Neural crest cell (in vitro differentiated cells): ENCODE data around the gene BRD8. TPM values are rescaled to one million over a fixed set of nuclear protein-coding genes. Genes with fewer than 3 reads are reported as not detected.
"Not testable (repeated sequence)": the region's sequence is repeated elsewhere in the genome, so short reads cannot be mapped to it uniquely, and the experiment has no call there.

Experiments
- DNase-seq: peaks from one replicate; pipeline ENCODE4 v3.0.0; 2021; ENCODE audit warnings: low read depth, mixed read lengths, low spot score
- H3K27ac Mint-ChIP-seq: one replicate; pipeline ENCODE4 v1.8.0; 2021; ENCODE audit warnings: mild to moderate bottlenecking, mixed read lengths; ENCODE audit not compliant: unreplicated experiment
- H3K27me3 Mint-ChIP-seq: 2 replicates; pipeline ENCODE4 v1.8.0; 2021; ENCODE audit warnings: low read depth, mild to moderate bottlenecking, mixed read lengths
- H3K36me3 Mint-ChIP-seq: 2 replicates; pipeline ENCODE4 v1.8.0; 2021; ENCODE audit warnings: low read depth, mild to moderate bottlenecking, mixed read lengths
- H3K4me1 Mint-ChIP-seq: 2 replicates; pipeline ENCODE4 v1.8.0; 2021; ENCODE audit warnings: mixed read lengths
- H3K4me3 Mint-ChIP-seq: one replicate; pipeline ENCODE4 v1.8.0; 2021; ENCODE audit warnings: mild to moderate bottlenecking, mixed read lengths
- H3K9me3 Mint-ChIP-seq: 2 replicates; pipeline ENCODE4 v1.8.0; 2021; ENCODE audit warnings: mixed read lengths
- CTCF ChIP-seq: fragments of 200-600 bp; sonication (generic); conservative IDR thresholded peaks from 2 replicates; pipeline ENCODE4 v1.5.0; 2021; ENCODE audit warnings: antibody characterized with exemption, mild to moderate bottlenecking
- total RNA-seq: library from RNA; stranded (reverse); gene quantifications from 2 replicates; pipeline ENCODE4 v1.2.1, GENCODE V29; 2021

Gene BRD8
- total RNA-seq, 1 donor from 2014 or later, result 101 TPM

GRCh38 chr5:138160706-138161105, 17.7 kb downstream of the BRD8 start:
- DNase-seq, result no peak
- TF ChIP-seq CTCF, result no peak
- Mint-ChIP-seq H3K4me3 (no peak overlapping the region), H3K4me1 (no peaks in the 10 kb centered on the region), H3K36me3 (peaks cover 32% of the 10 kb centered on the region), H3K27me3 (no peaks in the 10 kb centered on the region), H3K9me3 (no peaks in the 10 kb centered on the region), H3K27ac (no peak overlapping the region)

DNA sequence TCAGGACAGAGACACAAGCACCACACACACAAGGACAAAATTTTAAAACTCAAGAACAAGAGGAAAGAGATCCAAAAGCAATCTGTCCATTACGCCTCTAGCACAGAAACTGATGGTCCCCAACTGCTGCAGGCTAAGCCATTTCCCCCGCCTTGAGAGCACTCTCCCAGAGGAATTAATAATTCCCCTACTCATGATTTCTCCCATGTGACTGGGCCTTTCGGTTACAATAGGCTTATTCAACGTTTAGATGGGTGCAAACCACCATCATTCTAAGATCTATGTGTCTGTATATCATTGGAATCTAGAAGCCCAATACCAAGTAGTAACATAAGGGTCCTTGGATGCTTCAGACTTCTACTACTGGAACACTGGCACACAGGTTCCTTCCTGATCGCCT, 18.8 kb downstream of the BRD8 start:
- TF ChIP-seq CTCF, result no peak
- H3K27ac Mint-ChIP-seq, result no peak overlapping the region
- H3K36me3 Mint-ChIP-seq, result peaks cover 32% of the 10 kb centered on the region
- H3K4me1 Mint-ChIP-seq, result no peaks in the 10 kb centered on the region
- H3K4me3 Mint-ChIP-seq, result no peak overlapping the region
- no peak for DNase-seq
- H3K27me3 Mint-ChIP-seq, result no peaks in the 10 kb centered on the region
- no peaks in the 10 kb centered on the region for H3K9me3 Mint-ChIP-seq

DNA sequence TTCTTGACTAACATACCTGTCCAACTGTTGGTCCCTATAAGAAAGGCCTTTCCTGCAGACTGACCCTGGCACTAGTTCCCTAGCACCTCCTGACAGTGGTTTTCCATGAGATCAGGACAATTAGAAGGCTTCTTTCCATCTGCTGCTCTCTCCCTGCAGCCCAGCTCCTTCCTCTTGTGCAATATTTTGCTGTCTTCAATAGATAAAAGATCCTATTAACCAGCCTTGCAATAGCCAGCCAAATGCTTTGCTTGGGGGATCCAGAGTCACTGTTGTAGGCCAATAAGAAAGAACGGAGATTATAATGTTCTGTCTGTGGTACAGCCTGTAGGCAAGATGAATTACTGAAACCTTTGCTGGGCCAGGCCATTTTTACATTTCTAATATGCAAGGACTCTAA, 20.8 kb downstream of the BRD8 start:
- no peaks in the 10 kb centered on the region for H3K27me3 Mint-ChIP-seq

DNA sequence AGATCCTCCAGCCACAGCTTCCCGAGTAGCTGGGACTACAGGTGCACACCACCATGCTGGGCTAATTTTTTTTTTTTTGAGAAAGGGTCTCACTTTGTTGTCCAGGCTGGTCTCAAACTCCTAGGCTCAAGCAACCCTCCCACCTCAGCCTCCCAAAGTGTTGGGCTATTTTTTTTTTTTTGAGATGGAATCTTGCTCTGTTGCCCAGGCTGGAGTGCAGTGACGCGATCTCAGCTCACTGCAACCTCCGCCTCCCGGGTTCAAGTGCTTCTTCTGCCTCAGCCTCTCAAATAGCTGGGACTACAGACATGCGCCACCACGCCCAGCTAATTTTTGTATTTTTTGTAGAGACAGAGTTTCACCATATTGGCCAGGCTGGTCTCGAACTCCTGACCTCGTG, 22.5 kb downstream of the BRD8 start:
- not testable (repeated sequence) for DNase-seq, H3K27me3 Mint-ChIP-seq, H3K4me3 Mint-ChIP-seq, H3K27ac Mint-ChIP-seq, H3K9me3 Mint-ChIP-seq, H3K4me1 Mint-ChIP-seq
- peaks cover 26% of the 10 kb centered on the region for H3K36me3 Mint-ChIP-seq

More for the DNA sequence above, 20.8 kb downstream of the BRD8 start:
- H3K27ac Mint-ChIP-seq, result no peak overlapping the region
- no peaks in the 10 kb centered on the region for H3K9me3 Mint-ChIP-seq
- no peaks in the 10 kb centered on the region for H3K4me1 Mint-ChIP-seq
- DNase-seq, result no peak
- H3K4me3 Mint-ChIP-seq, result no peak overlapping the region
- H3K36me3 Mint-ChIP-seq, result peaks cover 26% of the 10 kb centered on the region
- TF ChIP-seq CTCF, result no peak

DNA sequence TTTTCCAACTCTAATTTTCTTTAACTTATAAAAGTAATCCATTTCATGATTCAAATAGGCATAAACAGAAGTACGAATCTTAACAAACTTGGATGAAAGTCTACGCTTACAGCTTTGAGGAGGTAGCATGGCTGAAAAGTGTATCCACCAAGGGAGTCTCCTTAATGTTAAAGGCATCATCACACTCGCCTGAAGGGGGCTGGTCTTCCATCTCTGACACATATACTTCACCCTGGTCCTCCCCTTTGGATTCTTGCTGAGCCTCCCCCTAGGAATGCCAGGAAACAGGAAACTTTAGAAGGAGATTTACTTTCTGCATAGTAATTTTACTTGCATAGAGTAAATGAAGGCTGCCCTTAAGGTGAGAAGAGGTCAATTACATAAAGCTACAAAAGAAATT, 28.9 kb downstream of the BRD8 start:
- H3K9me3 Mint-ChIP-seq, result no peaks in the 10 kb centered on the region
- H3K27me3 Mint-ChIP-seq, result no peaks in the 10 kb centered on the region
- no peak overlapping the region for H3K4me3 Mint-ChIP-seq
- TF ChIP-seq CTCF, result no peak
- no peaks in the 10 kb centered on the region for H3K4me1 Mint-ChIP-seq
- no peak overlapping the region for H3K27ac Mint-ChIP-seq
- H3K36me3 Mint-ChIP-seq, result no peaks in the 10 kb centered on the region
- DNase-seq, result no peak

DNA sequence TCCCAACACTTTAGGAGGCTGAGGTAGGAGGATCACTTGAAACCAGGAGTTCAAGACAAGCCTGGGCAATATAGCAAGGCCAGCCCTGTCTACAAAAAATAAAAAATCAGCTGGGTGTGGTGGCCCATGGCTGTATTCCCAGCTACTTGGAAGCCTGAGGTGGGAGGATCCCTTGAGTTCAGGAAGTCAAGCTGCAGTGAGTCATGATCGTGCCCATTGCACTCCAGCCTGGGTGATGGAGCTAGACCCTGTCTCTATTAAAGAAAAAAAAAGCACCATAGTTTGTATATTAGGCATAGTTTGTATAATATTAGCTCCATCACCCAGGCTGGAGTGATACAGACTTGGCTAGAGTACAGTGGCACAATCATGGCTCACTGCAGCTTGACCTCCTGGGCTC, 29.6 kb downstream of the BRD8 start:
- H3K4me3 Mint-ChIP-seq, result no peak overlapping the region
- DNase-seq, result no peak
- no peaks in the 10 kb centered on the region for H3K4me1 Mint-ChIP-seq
- no peak for TF ChIP-seq CTCF
- no peaks in the 10 kb centered on the region for H3K27me3 Mint-ChIP-seq
- H3K36me3 Mint-ChIP-seq, result no peaks in the 10 kb centered on the region
- no peaks in the 10 kb centered on the region for H3K9me3 Mint-ChIP-seq
- H3K27ac Mint-ChIP-seq, result no peak overlapping the region

DNA sequence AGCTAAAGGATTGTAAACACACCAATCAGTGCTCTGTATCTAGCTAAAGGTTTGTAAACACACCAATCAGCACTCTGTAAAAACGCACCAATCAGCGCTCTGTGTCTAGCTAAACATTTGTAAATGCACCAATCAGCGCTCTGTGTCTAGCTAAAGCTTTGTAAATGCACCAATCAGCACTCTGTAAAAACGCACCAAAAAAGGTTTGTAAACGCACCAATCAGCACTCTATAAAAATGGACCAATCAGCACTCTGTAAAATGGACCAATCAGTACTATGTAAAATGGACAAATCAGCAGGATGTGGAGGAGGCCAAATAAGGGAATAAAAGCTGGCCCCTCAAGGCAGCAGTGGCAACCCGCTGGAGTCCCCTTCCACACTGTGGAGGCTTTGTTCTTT, 34.9 kb downstream of the BRD8 start:
- DNase-seq, H3K27me3 Mint-ChIP-seq, H3K4me3 Mint-ChIP-seq, H3K27ac Mint-ChIP-seq, H3K36me3 Mint-ChIP-seq, H3K4me1 Mint-ChIP-seq, H3K9me3 Mint-ChIP-seq: not testable (repeated sequence)
